HT1080 (cell line): ENCODE data around the gene RPS6KA4. TPM values are rescaled to one million over a fixed set of nuclear protein-coding genes. Genes with fewer than 3 reads are reported as not detected.
"Not testable (repeated sequence)": the region's sequence is repeated elsewhere in the genome, so short reads cannot be mapped to it uniquely, and the experiment has no call there.

Experiments
- DNase-seq: peaks from one replicate; pipeline ENCODE4 v3.0.0-alpha.2; 2015; ENCODE audit warnings: low read depth
- small RNA-seq: library from RNA; depleted of rRNA; stranded (forward); fragments of <200 nt; gene quantifications from one replicate; pipeline ENCODE3, GENCODE V24; 2014
- total RNA-seq: library from RNA; depleted of rRNA; stranded (reverse); fragments of >200 nt; shearing (Covaris generic); gene quantifications from 2 replicates; pipeline ENCODE4 v1.2.3, GENCODE V29; 2014; rRNA removed

The RPS6KA4 gene
- total RNA-seq, 1 experiment from 2014 or later = 86.9 TPM

DNA sequence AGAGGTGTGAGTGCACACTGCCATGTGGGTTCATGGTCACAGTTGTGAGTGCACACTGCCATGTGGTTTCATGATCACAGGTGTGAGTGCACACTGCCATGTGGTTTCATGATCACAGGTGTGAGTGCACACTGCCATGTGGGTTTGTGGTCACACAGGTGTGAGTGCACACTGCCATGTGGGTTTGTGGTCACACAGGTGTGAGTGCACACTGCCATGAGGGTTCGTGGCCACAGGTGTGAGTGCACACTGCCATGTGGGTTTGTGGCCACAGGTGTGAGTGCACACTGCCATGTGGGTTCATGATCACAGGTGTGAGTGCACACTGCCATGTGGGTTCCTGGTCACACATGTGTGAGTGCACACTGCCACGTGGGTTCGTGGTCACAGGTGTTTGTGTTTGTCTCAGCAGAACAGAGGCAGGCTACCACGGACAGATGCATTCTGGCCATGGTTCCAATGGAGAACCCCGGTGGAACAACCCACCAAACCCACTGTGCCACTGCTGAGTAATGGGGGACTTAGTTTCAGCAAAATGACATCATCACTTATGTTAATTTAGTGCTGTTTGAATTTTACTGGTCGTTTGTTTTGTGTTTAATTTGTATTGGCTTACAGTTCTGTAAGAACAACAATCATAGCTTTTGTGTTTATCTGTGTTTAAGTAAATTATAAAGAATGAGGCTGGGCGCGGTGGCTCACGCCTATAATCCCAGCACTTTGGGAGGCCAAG, 57.2 kb downstream of the RPS6KA4 start:
- no peak for DNase-seq

DNA sequence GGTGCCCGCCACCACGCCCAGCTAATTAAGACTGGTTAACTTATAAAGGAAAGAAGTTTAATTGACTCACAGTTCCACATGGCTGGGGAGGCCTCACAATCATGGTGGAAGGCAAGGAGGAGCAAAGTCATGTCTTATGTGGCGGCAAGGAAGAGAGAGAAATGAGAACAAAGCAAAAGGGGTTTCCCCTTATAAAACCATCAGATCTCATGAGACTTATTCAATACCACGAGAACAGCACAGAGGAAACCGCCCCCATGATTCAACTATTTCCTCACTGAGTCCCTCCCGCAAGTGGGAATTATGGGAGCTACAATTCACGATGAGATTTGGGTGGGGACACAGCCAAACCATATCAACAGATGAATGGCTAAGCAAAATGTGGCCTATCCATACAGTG, 59.3 kb downstream of the RPS6KA4 start:
- DNase-seq = not testable (repeated sequence)

DNA sequence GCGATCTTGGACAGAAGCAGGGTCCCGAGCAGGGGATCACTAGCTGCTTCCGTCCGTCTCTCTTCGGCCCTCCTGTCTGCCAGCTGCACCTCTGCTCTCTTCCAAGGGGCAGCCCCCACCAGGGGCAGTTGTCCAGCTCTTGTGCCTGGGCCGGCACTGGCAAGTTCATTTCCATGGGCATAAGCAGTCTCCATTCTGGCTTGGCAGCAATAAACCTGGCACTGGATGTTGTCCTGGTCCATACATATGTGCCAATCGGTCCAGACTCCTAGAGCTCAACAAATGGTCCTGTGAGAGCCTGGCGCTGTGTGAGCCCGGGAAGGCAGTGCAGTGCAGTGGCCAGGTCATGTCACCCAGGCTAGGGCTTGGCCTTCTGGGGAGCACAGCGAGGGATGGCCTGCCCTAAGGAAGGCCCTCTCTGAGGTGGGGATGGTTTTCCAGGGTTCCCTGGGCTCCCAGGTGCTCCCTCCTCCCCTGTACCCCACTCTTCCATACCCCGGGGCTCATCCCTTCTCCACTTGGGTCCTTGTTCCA, 60.4 kb downstream of the RPS6KA4 start:
- no peak for DNase-seq

DNA sequence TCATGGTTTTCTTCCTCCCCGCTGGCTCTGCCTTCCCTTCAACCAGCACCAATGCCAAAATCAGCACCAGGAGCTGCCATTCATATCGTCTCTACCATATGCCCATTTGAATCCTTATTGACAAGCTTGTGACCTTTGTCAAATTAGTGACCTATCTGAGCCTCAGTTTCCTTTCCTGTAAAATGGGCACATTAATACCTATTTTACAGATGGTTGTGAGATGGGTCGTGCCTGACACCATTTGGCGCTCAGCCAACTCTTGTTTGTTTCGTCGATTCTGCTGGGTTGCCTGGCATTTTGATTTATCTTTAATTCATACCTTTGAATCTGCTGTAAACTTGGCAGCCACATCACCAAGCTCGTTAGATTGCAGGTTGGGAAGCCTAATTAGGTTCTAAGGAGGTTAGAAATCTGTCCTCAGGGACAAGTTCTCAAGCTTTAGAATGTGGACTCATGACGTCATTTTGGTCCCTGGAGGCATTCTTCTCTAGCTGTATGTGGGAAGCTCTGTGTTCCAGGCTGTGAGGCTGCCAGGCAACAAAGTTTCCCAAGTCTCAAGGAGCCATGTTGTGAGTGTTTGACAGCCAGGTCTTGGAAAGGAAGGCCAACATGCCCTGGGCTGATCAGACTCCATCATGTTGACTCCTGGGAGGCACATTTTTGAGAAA, 61.0 kb downstream of the RPS6KA4 start:
- DNase-seq = no peak

Small RNA genes within 50 kb of the gene (small RNA-seq; reads per million reads assigned to genes)
- not detected for gene MIR1237
- not detected for gene MIR7155

Other genes with a start within 250 kb of the RPS6KA4 start
- gene MACROD1, start 193.0 kb upstream of the RPS6KA4 start, total RNA-seq = 19.9 and 22.5 TPM in 2 replicates
- 367 and 368 TPM in 2 replicates for gene STIP1, start 173.0 kb upstream of the RPS6KA4 start, total RNA-seq
- 1.5 and 2.0 TPM in 2 replicates for gene FERMT3, start 152.4 kb upstream of the RPS6KA4 start, total RNA-seq
- gene TRPT1, start 133.0 kb upstream of the RPS6KA4 start, total RNA-seq = 37.4 and 42.7 TPM in 2 replicates
- gene NUDT22, start 132.9 kb upstream of the RPS6KA4 start, total RNA-seq = 61.8 and 80.6 TPM in 2 replicates
- 2.9 and 11.1 TPM in 2 replicates for gene DNAJC4, start 128.6 kb upstream of the RPS6KA4 start, total RNA-seq
- 26.7 and 71.0 TPM in 2 replicates for gene VEGFB, start 124.6 kb upstream of the RPS6KA4 start, total RNA-seq
- gene FKBP2, start 118.1 kb upstream of the RPS6KA4 start, total RNA-seq = 103 and 111 TPM in 2 replicates
- gene PPP1R14B, start 112.2 kb upstream of the RPS6KA4 start, total RNA-seq = 614 and 695 TPM in 2 replicates
- gene PLCB3, start 107.6 kb upstream of the RPS6KA4 start, total RNA-seq = 50.6 and 57.4 TPM in 2 replicates
- gene BAD, start 74.5 kb upstream of the RPS6KA4 start, total RNA-seq = 129 and 138 TPM in 2 replicates
- gene GPR137, start 73.3 kb upstream of the RPS6KA4 start, total RNA-seq = 26.8 and 36.7 TPM in 2 replicates
- not detected in 2 replicates for gene KCNK4, start 67.9 kb upstream of the RPS6KA4 start, total RNA-seq
- gene CATSPERZ, start 58.8 kb upstream of the RPS6KA4 start, total RNA-seq = 1.0 and 1.2 TPM in 2 replicates
- 74.5 and 77.5 TPM in 2 replicates for gene ESRRA, start 53.6 kb upstream of the RPS6KA4 start, total RNA-seq
- 471 and 628 TPM in 2 replicates for gene TRMT112, start 41.6 kb upstream of the RPS6KA4 start, total RNA-seq
- 274 and 324 TPM in 2 replicates for gene PRDX5, start 41.0 kb upstream of the RPS6KA4 start, total RNA-seq
- gene CCDC88B, start 19.0 kb upstream of the RPS6KA4 start, total RNA-seq = 4.9 and 7.1 TPM in 2 replicates
- not detected in 2 replicates for gene SLC22A11, start 196.8 kb downstream of the RPS6KA4 start, total RNA-seq
- not detected in 2 replicates for gene SLC22A12, start 232.1 kb downstream of the RPS6KA4 start, total RNA-seq